NCI-H748 treated with DMSO at 0.1 percent for 48 hours (cell line): ENCODE data around the gene SGMS1.

Source experiments
- DNase-seq: peaks from one replicate; lab custom pipeline; 2025; lab: John Stamatoyannopoulos, UW

Gene SGMS1

GRCh38 chr10:50421026-50421719, 202.6 kb downstream of the SGMS1 start:
- DNase-seq: no peak

- DNase-seq: no peak
These were observed 203.6 kb downstream of the SGMS1 start for GRCh38 chr10:50420196-50420595.

GRCh38 chr10:50419756-50420155, 204.0 kb downstream of the SGMS1 start:
- DNase-seq: no peak

- no peak for DNase-seq
These were observed 204.7 kb downstream of the SGMS1 start for GRCh38 chr10:50419091-50419490.

- no peak for DNase-seq
These were observed 205.6 kb downstream of the SGMS1 start for GRCh38 chr10:50417886-50418830.

- no peak for DNase-seq
These were observed 206.3 kb downstream of the SGMS1 start for GRCh38 chr10:50417486-50417885.

- DNase-seq: no peak
These were observed 206.9 kb downstream of the SGMS1 start for GRCh38 chr10:50416881-50417280.

GRCh38 chr10:50416181-50416824, 207.5 kb downstream of the SGMS1 start:
- no peak for DNase-seq

GRCh38 chr10:50415292-50415691, 208.5 kb downstream of the SGMS1 start:
- no peak for DNase-seq

GRCh38 chr10:50410066-50410811, 213.5 kb downstream of the SGMS1 start:
- DNase-seq: no peak

GRCh38 chr10:50407076-50407801, 216.5 kb downstream of the SGMS1 start:
- DNase-seq: no peak

GRCh38 chr10:50406457-50407070, 217.2 kb downstream of the SGMS1 start:
- no peak for DNase-seq

GRCh38 chr10:50405723-50406122, 218.0 kb downstream of the SGMS1 start:
- no peak for DNase-seq

GRCh38 chr10:50404021-50404773, 219.6 kb downstream of the SGMS1 start:
- DNase-seq: no peak

- DNase-seq: no peak
These were observed 220.7 kb downstream of the SGMS1 start for GRCh38 chr10:50403074-50403473.

- no peak for DNase-seq
These were observed 221.3 kb downstream of the SGMS1 start for GRCh38 chr10:50402466-50402865.

- DNase-seq: no peak
These were observed 223.1 kb downstream of the SGMS1 start for GRCh38 chr10:50400694-50401093.

- no peak for DNase-seq
These were observed 224.9 kb downstream of the SGMS1 start for GRCh38 chr10:50398823-50399222.

GRCh38 chr10:50398381-50398780, 225.4 kb downstream of the SGMS1 start:
- DNase-seq: no peak
